ENCODE data around the gene ETS1. TPM values are rescaled to one million over a fixed set of nuclear protein-coding genes. Genes with fewer than 3 reads are reported as not detected.

Gene ETS1
- total RNA-seq, 1 experiment from 2014 or later: 29.9 TPM

DNA sequence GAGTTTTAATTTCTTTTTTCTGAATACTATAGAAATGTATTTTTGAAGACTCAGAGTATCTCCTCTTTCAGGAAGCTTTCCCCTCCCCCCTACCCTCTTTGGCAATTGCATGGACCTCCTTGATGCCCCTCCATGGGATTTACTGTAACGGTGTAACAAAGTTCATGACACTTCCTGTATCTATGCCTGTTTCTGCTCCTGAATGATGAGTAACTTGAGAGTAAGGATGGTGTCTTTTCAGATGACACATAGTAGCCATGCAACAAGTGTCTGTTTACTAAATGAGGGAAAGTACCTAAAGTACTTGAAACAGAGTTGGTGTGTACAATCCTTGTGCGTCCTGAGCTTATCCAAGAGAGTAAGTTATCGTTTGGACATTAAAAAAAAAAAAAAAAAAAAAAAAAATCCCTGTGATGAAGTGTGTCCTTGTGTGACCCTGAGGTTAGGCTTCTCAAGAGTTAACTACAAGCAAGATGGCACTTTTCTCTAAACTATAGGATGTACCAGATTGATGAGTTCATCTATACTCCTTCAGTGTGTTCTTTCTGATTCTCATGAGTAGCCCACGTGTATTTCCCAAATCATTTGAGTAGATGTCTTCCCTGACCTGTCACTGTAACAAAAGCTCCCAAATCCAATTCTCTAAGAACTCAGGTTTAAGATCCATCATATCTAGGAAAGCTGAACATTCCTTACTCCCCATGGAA, 7.4 kb downstream of the ETS1 start:
- no peak overlapping the region for H3T11ph ChIP-seq (ENCODE audit: low read length)
- H4K8ac ChIP-seq (replicated peaks; ENCODE audit: insufficient read length, low read depth, low read length): no peak overlapping the region
- H3K9me3 ChIP-seq (ENCODE audit: control insufficient read depth, low read depth, low read length): no peaks in the 10 kb centered on the region
- no peak overlapping the region for H3K56ac ChIP-seq (ENCODE audit: insufficient read length, low read depth, low read length)
- H3K23ac ChIP-seq (ENCODE audit: insufficient read length, low read depth, low read length): no peak overlapping the region
- H3K27me3 ChIP-seq (ENCODE audit: insufficient read depth, low read length): no peaks in the 10 kb centered on the region
- Mint-ChIP-seq H3K36me3 (ENCODE audit: insufficient read depth in 1 of 3, low read depth in 3 of 3) (peaks cover 0 to under 1% (median 0%) of the 10 kb centered on the region in 3 experiments; a peak in 3 of 7 replicates), H3K9me3 (peaks cover 0 to under 1% of the 10 kb centered on the region in 2 experiments; a peak in 1 of 5 replicates), H3K27ac (peak overlapping the region in 1 of 3 experiments; percentile 49; a peak in 1 of 7 replicates), H3K4me1 (peaks cover 77 to 87% of the 10 kb centered on the region in 2 experiments), H3K4me3 (no peak overlapping the region; a peak in 2 of 5 replicates), H3K27me3 (ENCODE audit: low read depth) (no peaks in the 10 kb centered on the region)
- H2BK5ac ChIP-seq (ENCODE audit: insufficient read length, low read length): no peak overlapping the region
- H2BK20ac ChIP-seq (ENCODE audit: low read depth, low read length, poor library complexity, severe bottlenecking): no peak overlapping the region
- H2AK5ac ChIP-seq (ENCODE audit: insufficient read length, low read length): no peak overlapping the region
- H2BK120ac ChIP-seq (ENCODE audit: low read depth, low read length, poor library complexity, severe bottlenecking): no peak overlapping the region
- no peak overlapping the region for H4K91ac ChIP-seq (ENCODE audit: insufficient read length, low read depth, low read length)
- H3K18ac ChIP-seq (ENCODE audit: insufficient read length, low read depth, low read length): no peak overlapping the region
- H3K23me2 ChIP-seq (ENCODE audit: insufficient read length, low read depth, low read length, poor library complexity, severe bottlenecking): no peaks in the 10 kb centered on the region
- no peaks in the 10 kb centered on the region for H3K79me1 ChIP-seq (ENCODE audit: insufficient read depth, low read depth, low read length, poor library complexity, severe bottlenecking)
- no peak overlapping the region for H2BK12ac ChIP-seq (ENCODE audit: insufficient read length, low read depth, low read length)
- DNase-seq: no peak
- TF ChIP-seq, protein P1, sequence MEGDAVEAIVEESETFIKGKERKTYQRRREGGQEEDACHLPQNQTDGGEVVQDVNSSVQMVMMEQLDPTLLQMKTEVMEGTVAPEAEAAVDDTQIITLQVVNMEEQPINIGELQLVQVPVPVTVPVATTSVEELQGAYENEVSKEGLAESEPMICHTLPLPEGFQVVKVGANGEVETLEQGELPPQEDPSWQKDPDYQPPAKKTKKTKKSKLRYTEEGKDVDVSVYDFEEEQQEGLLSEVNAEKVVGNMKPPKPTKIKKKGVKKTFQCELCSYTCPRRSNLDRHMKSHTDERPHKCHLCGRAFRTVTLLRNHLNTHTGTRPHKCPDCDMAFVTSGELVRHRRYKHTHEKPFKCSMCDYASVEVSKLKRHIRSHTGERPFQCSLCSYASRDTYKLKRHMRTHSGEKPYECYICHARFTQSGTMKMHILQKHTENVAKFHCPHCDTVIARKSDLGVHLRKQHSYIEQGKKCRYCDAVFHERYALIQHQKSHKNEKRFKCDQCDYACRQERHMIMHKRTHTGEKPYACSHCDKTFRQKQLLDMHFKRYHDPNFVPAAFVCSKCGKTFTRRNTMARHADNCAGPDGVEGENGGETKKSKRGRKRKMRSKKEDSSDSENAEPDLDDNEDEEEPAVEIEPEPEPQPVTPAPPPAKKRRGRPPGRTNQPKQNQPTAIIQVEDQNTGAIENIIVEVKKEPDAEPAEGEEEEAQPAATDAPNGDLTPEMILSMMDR (conservative IDR thresholded peaks at IDR 0.05): no peak
- H3K27ac ChIP-seq (ENCODE audit: insufficient read length, low read depth, low read length): no peak overlapping the region
- peaks cover 6% of the 10 kb centered on the region; the same call in 1 of the 2 replicates for H3K79me2 ChIP-seq (ENCODE audit: insufficient read depth, low read length)
- no peak overlapping the region for H3K9ac ChIP-seq (ENCODE audit: extremely low read depth, insufficient read length, low read length)
- H2BK15ac ChIP-seq (ENCODE audit: low read depth, low read length): no peak overlapping the region
- H3K4ac ChIP-seq (ENCODE audit: low read depth, low read length): no peak overlapping the region
- H4K20me1 ChIP-seq (ENCODE audit: control insufficient read depth, insufficient read depth, insufficient read length): no peaks in the 10 kb centered on the region
- H3K14ac ChIP-seq (ENCODE audit: insufficient read depth, low read length): no peak overlapping the region
- H3K4me2 ChIP-seq (ENCODE audit: insufficient read depth, insufficient read length, low read length): no peak overlapping the region
- peaks cover 25% of the 10 kb centered on the region for H3K4me1 ChIP-seq (ENCODE audit: insufficient read depth, low read length)
- no peak overlapping the region for H2AFZ ChIP-seq (ENCODE audit: low read length)
- H4K5ac ChIP-seq (ENCODE audit: insufficient read length, low read depth, low read length): no peak overlapping the region
- whole genome bisulfite sequencing (ENCODE audit: extremely low coverage, insufficient read length, low lambda C conversion rate): no CpG with 5 or more reads among the region's 4 CpGs

Measured in H9 (cell line).